HepG2 (cell line): ENCODE measurements around the gene COQ7. TPM values are rescaled to one million over a fixed set of nuclear protein-coding genes. Genes with fewer than 3 reads are reported as not detected.

ENCODE experiments used
- EED ChIP-seq: sonication (generic); formaldehyde crosslinking; IDR thresholded peaks from 2 replicates; pipeline ENCODE4 v1.5.0; 2020; ENCODE audit warnings: mild to moderate bottlenecking, missing genetic modification reagents
- FIP1L1 ChIP-seq: fragments of 200-400 bp; formaldehyde crosslinking; IDR thresholded peaks from 2 replicates; pipeline ENCODE4 v1.6.1; 2018; ENCODE audit warnings: low read depth, mild to moderate bottlenecking, low read length, moderate library complexity, borderline replicate concordance; ENCODE audit not compliant: insufficient read depth
- FOXA1 ChIP-seq, 2 experiments: fragments of 450-650 bp in 1 of 2; sonication (generic) in 1 of 2; formaldehyde crosslinking in 1 of 2; IDR thresholded peaks; 2 replicates each; pipeline versions ENCODE4 v1.4.0 to v1.6.1; 2016 to 2020; ENCODE audit warnings: missing genetic modification reagents in 1 of 2
- GATA4 ChIP-seq: sonication (generic); IDR thresholded peaks from 2 replicates; pipeline ENCODE4 v1.6.1; 2016; ENCODE audit warnings: antibody characterized with exemption, low read depth, borderline replicate concordance
- HNRNPK ChIP-seq: fragments of 200-400 bp; formaldehyde crosslinking; IDR thresholded peaks from 2 replicates; pipeline ENCODE4 v1.6.1; 2018; ENCODE audit warnings: low read length, low read depth, moderate library complexity, mild to moderate bottlenecking; ENCODE audit not compliant: poor library complexity, severe bottlenecking
- LBX2 ChIP-seq: sonication (generic); formaldehyde crosslinking; IDR thresholded peaks from 2 replicates; pipeline ENCODE4 v1.5.0; 2020; ENCODE audit warnings: missing genetic modification reagents, mild to moderate bottlenecking, borderline replicate concordance
- MEIS1 ChIP-seq: sonication (generic); formaldehyde crosslinking; IDR thresholded peaks from 2 replicates; pipeline ENCODE4 v1.9.0; 2021; ENCODE audit warnings: mild to moderate bottlenecking, missing genetic modification reagents, moderate library complexity, borderline replicate concordance
- NFE2 ChIP-seq: sonication (generic); formaldehyde crosslinking; IDR thresholded peaks from 2 replicates; pipeline ENCODE4 v1.4.0; 2020; ENCODE audit warnings: missing genetic modification reagents
- NFIB ChIP-seq: sonication (generic); formaldehyde crosslinking; IDR thresholded peaks from 2 replicates; pipeline ENCODE4 v1.9.0; 2021; ENCODE audit warnings: missing genetic modification reagents, mild to moderate bottlenecking, borderline replicate concordance
- NR2F1 ChIP-seq, 2 experiments: fragments of 450-650 bp in 1 of 2; formaldehyde crosslinking in 1 of 2; IDR thresholded peaks; 2 replicates each; pipeline versions ENCODE4 v1.5.0 to v1.6.1; 2016 to 2020; ENCODE audit warnings: mild to moderate bottlenecking in 1 of 2, missing compliant biosample characterization in 1 of 2, missing genetic modification reagents in 1 of 2, moderate library complexity in 1 of 2
- PHB2 ChIP-seq: fragments of 450-650 bp; IDR thresholded peaks from 2 replicates; pipeline ENCODE4 v1.6.1; 2018; ENCODE audit not compliant: partially characterized antibody
- POLR2A ChIP-seq, 2 experiments: IDR thresholded peaks; 2 replicates each; pipeline ENCODE4 v1.6.1; 2011; ENCODE audit warnings: low read depth in 2 of 2, low read length in 2 of 2, mild to moderate bottlenecking in 1 of 2, moderate library complexity in 1 of 2; ENCODE audit not compliant: insufficient read depth in 1 of 2
- RARA ChIP-seq: IDR thresholded peaks from 2 replicates; pipeline ENCODE4 v1.6.1; 2016; ENCODE audit warnings: missing genetic modification reagents, missing compliant biosample characterization
- REPIN1 ChIP-seq: sonication (generic); formaldehyde crosslinking; IDR thresholded peaks from 2 replicates; pipeline ENCODE4 v1.8.0; 2022; ENCODE audit warnings: missing genetic modification reagents, low read depth, mild to moderate bottlenecking, borderline replicate concordance
- SMAD1 ChIP-seq: sonication (generic); formaldehyde crosslinking; IDR thresholded peaks from 2 replicates; pipeline ENCODE4 v1.4.0; 2020; ENCODE audit warnings: missing genetic modification reagents, low read depth, mild to moderate bottlenecking, borderline replicate concordance
- SP2 ChIP-seq: sonication (generic); formaldehyde crosslinking; IDR thresholded peaks from 2 replicates; pipeline ENCODE4 v1.5.1; 2020; ENCODE audit warnings: mild to moderate bottlenecking, missing genetic modification reagents
- TGIF2 ChIP-seq: IDR thresholded peaks from 2 replicates; pipeline ENCODE4 v1.6.1; 2016; ENCODE audit warnings: control low read depth, missing compliant biosample characterization
- ZNF18 ChIP-seq: sonication (generic); formaldehyde crosslinking; IDR thresholded peaks from 2 replicates; pipeline ENCODE4 v1.8.0; 2022; ENCODE audit warnings: mild to moderate bottlenecking, missing genetic modification reagents; ENCODE audit not compliant: insufficient replicate concordance
- ZNF343 ChIP-seq: sonication (generic); formaldehyde crosslinking; IDR thresholded peaks from 2 replicates; pipeline ENCODE4 v1.4.0; 2020; ENCODE audit warnings: mild to moderate bottlenecking, missing genetic modification reagents
- ZNF354B ChIP-seq: sonication (generic); formaldehyde crosslinking; IDR thresholded peaks from 2 replicates; pipeline ENCODE4 v1.8.0; 2022; ENCODE audit warnings: mild to moderate bottlenecking, missing genetic modification reagents
- ZNF362 ChIP-seq: sonication (generic); formaldehyde crosslinking; IDR thresholded peaks from 2 replicates; pipeline ENCODE4 v1.4.0; 2020; ENCODE audit warnings: missing genetic modification reagents, mild to moderate bottlenecking, borderline replicate concordance
- ZNF496 ChIP-seq: sonication (generic); formaldehyde crosslinking; IDR thresholded peaks from 2 replicates; pipeline ENCODE4 v1.8.1; 2023; ENCODE audit warnings: mild to moderate bottlenecking, moderate library complexity, missing genetic modification reagents; ENCODE audit not compliant: insufficient replicate concordance
- ZNF567 ChIP-seq: sonication (generic); formaldehyde crosslinking; IDR thresholded peaks from 2 replicates; pipeline ENCODE4 v1.8.1; 2023; ENCODE audit warnings: mild to moderate bottlenecking, missing genetic modification reagents, borderline replicate concordance
- ZNF879 ChIP-seq: sonication (generic); formaldehyde crosslinking; IDR thresholded peaks from 2 replicates; pipeline ENCODE4 v1.8.1; 2023; ENCODE audit warnings: missing genetic modification reagents
- polyA plus RNA-seq, 8 experiments: library from polyadenylated mRNA; depleted of rRNA in 3 of 8; stranded (reverse) in 7 of 8; unstranded in 1 of 8; fragments of >200 nt; fragmentation: Illumina TruSeq in 4 of 8; extraction: Trizol in 4 of 8; gene quantifications; 2 replicates each; pipeline versions ENCODE4 v1.2.1 to v1.2.3, GENCODE V29; 2011 to 2016; ENCODE audit warnings: low read depth in 4 of 8, missing spikeins in 1 of 8, mixed read lengths in 1 of 8; ENCODE audit not compliant: insufficient read depth in 1 of 8
- total RNA-seq, 5 experiments: library from RNA; depleted of rRNA; stranded (reverse); fragments of >200 nt; fragmentation: Illumina TruSeq; extraction: Trizol; gene quantifications; 2 replicates each; pipeline ENCODE4 v1.2.3, GENCODE V29; 2016; ENCODE audit warnings: low read depth in 1 of 5

Gene COQ7
- total and polyA plus RNA-seq, 2 of the 13 experiments (the other 11 are each of a cell fraction or from before 2014, with no cell fraction given) = 20.1 to 45.7 TPM

GRCh38 chr16:19067349-19068236 lies at the start of gene COQ7 (continued):
- TF ChIP-seq ZNF18 (CRISPR knock-in tag) (peak; percentile 89), ZNF879 (CRISPR knock-in tag) (0 out of 2 replicates have a peak, but pooled peaks have one; percentile 4), REPIN1 (CRISPR knock-in tag) (peak; percentile 92; the same call in 1 of the 2 replicates), FOXA1 (IDR thresholded peaks at IDR 0.05) (no peak), FOXA1 (CRISPR knock-in tag; IDR thresholded peaks at IDR 0.05) (peak; percentile 44), PHB2 (no peak), ZNF362 (CRISPR knock-in tag) (peak; percentile 98), ZNF354B (CRISPR knock-in tag) (peak; percentile 93; the same call in 1 of the 2 replicates), SMAD1 (CRISPR knock-in tag) (no peak; the same call in 1 of the 2 replicates), NR2F1 (CRISPR knock-in tag; IDR thresholded peaks at IDR 0.05) (peak; percentile 75 to 99; a peak in 3 of 4 replicates), NFIB (CRISPR knock-in tag) (no peak), TGIF2 (CRISPR knock-in tag) (0 out of 2 replicates have a peak, but pooled peaks have one; percentile 47), ZNF567 (CRISPR knock-in tag) (peak; percentile 84), LBX2 (CRISPR knock-in tag) (no peak; the same call in none of the 2 replicates), EED (peak; percentile 94), ZNF343 (CRISPR knock-in tag) (peak; percentile 29; the same call in 1 of the 2 replicates), POLR2A (IDR thresholded peaks at IDR 0.05; ENCODE audit: insufficient read depth in 1 of 2, low read depth in 2 of 2, low read length in 2 of 2) (peak; percentile 77 to 89), HNRNPK (no peak), RARA (CRISPR knock-in tag) (peak; percentile 51; the same call in 1 of the 2 replicates), MEIS1 (CRISPR knock-in tag) (peak; percentile 95), ZNF496 (no peak), SP2 (CRISPR knock-in tag) (peak; percentile 98), FIP1L1 (0 out of 2 replicates have a peak, but pooled peaks have one; percentile 70), GATA4 (no peak), NFE2 (no peak)
